ENCODE data around the gene PPT2. TPM values are rescaled to one million over a fixed set of nuclear protein-coding genes. Genes with fewer than 3 reads are reported as not detected.

PPT2 gene
- total RNA-seq, 1 donor from 2014 or later = 40.8 TPM

DNA sequence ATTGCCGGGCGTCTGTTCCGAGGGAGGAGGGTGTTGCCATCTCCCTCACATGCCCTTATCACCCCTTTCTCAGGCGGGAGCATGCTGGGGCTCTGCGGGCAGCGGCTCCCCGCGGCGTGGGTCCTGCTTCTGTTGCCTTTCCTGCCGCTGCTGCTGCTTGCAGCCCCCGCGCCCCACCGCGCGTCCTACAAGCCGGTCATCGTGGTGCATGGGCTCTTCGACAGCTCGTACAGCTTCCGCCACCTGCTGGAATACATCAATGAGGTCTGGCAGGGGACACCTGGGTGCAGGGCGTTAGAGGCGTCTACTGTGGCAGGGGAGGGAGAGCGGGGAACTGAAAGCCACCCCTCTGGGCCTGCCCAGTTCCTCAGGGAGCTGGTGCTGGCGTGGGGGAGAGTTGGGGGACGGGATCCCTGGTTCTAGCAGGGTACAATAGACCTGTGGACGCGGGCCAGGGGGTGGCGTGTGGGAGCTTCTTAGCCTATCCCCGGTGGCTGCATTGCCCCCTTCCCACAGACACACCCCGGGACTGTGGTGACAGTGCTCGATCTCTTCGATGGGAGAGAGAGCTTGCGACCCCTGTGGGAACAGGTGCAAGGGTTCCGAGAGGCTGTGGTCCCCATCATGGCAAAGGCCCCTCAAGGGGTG is 697 bp downstream of the PPT2 start:
- peaks cover 18% of the 10 kb centered on the region for H3K36me3 Mint-ChIP-seq (ENCODE audit: unreplicated experiment)
- no peaks in the 10 kb centered on the region for H3K9me3 Mint-ChIP-seq (ENCODE audit: unreplicated experiment)
- H3K27ac Mint-ChIP-seq (ENCODE audit: unreplicated experiment) = peak overlapping the region; percentile 98
- no peaks in the 10 kb centered on the region for H3K27me3 Mint-ChIP-seq (ENCODE audit: unreplicated experiment)
- no peak for DNase-seq (ENCODE audit: extremely low spot score, unreplicated experiment)
- TF ChIP-seq, protein P1, sequence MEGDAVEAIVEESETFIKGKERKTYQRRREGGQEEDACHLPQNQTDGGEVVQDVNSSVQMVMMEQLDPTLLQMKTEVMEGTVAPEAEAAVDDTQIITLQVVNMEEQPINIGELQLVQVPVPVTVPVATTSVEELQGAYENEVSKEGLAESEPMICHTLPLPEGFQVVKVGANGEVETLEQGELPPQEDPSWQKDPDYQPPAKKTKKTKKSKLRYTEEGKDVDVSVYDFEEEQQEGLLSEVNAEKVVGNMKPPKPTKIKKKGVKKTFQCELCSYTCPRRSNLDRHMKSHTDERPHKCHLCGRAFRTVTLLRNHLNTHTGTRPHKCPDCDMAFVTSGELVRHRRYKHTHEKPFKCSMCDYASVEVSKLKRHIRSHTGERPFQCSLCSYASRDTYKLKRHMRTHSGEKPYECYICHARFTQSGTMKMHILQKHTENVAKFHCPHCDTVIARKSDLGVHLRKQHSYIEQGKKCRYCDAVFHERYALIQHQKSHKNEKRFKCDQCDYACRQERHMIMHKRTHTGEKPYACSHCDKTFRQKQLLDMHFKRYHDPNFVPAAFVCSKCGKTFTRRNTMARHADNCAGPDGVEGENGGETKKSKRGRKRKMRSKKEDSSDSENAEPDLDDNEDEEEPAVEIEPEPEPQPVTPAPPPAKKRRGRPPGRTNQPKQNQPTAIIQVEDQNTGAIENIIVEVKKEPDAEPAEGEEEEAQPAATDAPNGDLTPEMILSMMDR (IDR thresholded peaks at IDR 0.05) = peak; percentile 67
- peaks cover 32% of the 10 kb centered on the region for H3K4me1 Mint-ChIP-seq (ENCODE audit: unreplicated experiment)
- H3K4me3 Mint-ChIP-seq (ENCODE audit: unreplicated experiment) = peak overlapping the region; percentile 99

DNA sequence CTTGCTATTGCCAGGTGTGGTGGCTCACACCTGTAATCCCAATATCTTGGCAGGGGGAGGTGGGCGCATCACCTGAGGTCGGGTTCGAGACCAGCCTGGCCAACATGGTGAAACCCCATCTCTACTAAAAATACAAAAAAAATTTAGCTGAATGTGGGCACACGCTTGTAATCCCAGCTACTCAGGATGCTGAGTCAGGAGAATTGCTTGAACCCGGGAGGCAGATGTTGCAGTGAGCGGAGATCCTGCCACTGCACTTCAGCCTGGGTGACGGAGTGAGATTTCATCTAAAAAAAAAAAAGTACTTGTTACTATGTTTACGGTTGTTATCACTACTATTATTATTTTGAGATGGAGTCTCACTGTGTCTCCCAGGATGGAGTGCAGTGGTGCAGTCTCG is 3.0 kb downstream of the PPT2 start:
- H3K4me3 Mint-ChIP-seq (ENCODE audit: unreplicated experiment) = no peak overlapping the region
- H3K27me3 Mint-ChIP-seq (ENCODE audit: unreplicated experiment) = no peaks in the 10 kb centered on the region
- no peaks in the 10 kb centered on the region for H3K9me3 Mint-ChIP-seq (ENCODE audit: unreplicated experiment)
- peaks cover 27% of the 10 kb centered on the region for H3K4me1 Mint-ChIP-seq (ENCODE audit: unreplicated experiment)
- DNase-seq (ENCODE audit: extremely low spot score, unreplicated experiment) = no peak
- no peak overlapping the region for H3K27ac Mint-ChIP-seq (ENCODE audit: unreplicated experiment)
- TF ChIP-seq, protein P1 (IDR thresholded peaks at IDR 0.05) = no peak
- H3K36me3 Mint-ChIP-seq (ENCODE audit: unreplicated experiment) = peaks cover 18% of the 10 kb centered on the region

DNA sequence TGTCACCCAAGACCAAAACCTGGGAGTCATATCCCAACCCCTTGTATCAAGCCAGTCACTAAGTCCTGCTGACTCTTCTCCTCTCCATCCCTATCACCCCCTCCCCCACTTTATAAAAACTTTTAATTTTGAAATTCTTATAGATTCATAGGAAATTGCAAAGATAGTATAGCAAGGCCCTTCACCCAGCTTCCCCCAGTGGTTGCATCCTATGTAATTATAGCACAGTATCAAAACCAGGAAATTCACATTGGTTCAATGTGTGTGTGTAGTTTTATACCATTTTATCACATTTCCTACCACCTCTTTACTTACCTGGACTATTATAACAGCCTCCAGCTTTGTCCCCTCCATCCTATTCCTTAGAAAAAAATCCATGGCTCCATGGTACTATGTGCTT is 4.1 kb downstream of the PPT2 start:
- peaks cover 16% of the 10 kb centered on the region for H3K4me1 Mint-ChIP-seq (ENCODE audit: unreplicated experiment)
- H3K36me3 Mint-ChIP-seq (ENCODE audit: unreplicated experiment) = peaks cover 23% of the 10 kb centered on the region
- no peaks in the 10 kb centered on the region for H3K9me3 Mint-ChIP-seq (ENCODE audit: unreplicated experiment)
- DNase-seq (ENCODE audit: extremely low spot score, unreplicated experiment) = no peak
- no peak overlapping the region for H3K4me3 Mint-ChIP-seq (ENCODE audit: unreplicated experiment)
- H3K27me3 Mint-ChIP-seq (ENCODE audit: unreplicated experiment) = no peaks in the 10 kb centered on the region
- TF ChIP-seq, protein P1 (IDR thresholded peaks at IDR 0.05) = no peak
- H3K27ac Mint-ChIP-seq (ENCODE audit: unreplicated experiment) = no peak overlapping the region

DNA sequence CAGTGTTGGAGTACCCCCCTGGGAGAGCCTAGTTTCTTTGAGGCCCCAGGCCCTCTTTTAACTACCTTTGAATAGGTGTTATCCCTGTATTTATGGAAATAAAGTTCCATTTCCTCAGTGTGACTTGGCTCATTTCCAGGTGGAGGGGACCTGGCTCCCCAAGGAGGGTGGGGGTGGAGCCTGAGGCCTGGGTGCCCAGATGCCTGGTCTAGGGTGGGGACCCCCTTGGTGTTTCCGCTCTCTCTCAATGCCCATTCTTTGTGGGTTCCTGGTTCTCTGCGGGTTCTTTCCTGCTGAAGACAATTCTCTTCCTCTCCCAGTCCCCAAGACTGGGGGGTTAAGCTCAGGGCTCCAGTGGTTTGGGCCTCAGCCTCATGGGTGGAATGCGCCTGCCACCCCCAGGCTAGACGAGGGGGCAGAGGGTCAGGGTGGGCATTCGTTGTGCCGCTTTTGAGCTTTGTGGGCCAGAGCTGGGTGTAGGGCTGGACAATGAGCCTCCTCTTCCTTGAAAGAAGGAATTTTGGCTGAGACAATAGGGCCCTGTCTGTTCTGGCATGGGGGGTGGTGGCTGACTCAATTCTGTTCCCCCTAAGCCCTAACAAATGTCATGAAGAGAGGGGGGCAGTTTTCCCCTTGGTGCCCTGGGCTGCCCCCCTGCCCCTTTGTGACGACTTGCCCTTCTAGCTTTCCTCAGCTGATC is 9.8 kb downstream of the PPT2 start:
- Mint-ChIP-seq H3K4me3 (ENCODE audit: unreplicated experiment) (no peak overlapping the region), H3K36me3 (ENCODE audit: unreplicated experiment) (peaks cover 29% of the 10 kb centered on the region), H3K27me3 (ENCODE audit: unreplicated experiment) (no peaks in the 10 kb centered on the region), H3K27ac (ENCODE audit: unreplicated experiment) (no peak overlapping the region), H3K4me1 (ENCODE audit: unreplicated experiment) (peaks cover 1% of the 10 kb centered on the region), H3K9me3 (ENCODE audit: unreplicated experiment) (no peaks in the 10 kb centered on the region)
- DNase-seq (ENCODE audit: extremely low spot score, unreplicated experiment) = no peak
- TF ChIP-seq, protein P1 (IDR thresholded peaks at IDR 0.05) = no peak

DNA sequence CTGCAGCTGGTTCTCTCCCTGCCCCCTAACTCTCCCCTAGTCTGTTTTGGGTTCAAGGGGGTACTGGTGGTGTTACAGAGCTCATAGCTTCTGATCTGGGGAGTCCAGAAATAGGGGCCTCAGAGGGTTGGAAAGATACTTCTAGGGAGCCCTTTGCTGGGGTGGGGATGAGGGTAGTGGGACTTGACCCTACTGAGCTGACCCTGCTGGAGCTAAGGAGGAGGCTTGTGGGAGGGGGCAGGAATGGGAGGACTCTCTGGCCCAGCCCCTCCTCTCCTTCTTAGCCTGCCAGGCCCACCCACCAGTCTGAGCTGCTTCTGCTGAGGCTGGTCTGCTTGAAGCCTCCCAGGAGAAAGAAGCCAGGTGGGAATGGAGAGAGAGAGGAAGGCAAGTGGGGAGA is 10.4 kb downstream of the PPT2 start, which contains the start of gene EGFL8:
Gene EGFL8 (plus strand): TSS at position 301 of the 400 bp plus-strand sequence. CDS start 1,571 bp downstream, outside the sequence.
- H3K36me3 Mint-ChIP-seq (ENCODE audit: unreplicated experiment) = peaks cover 31% of the 10 kb centered on the region
- H3K4me3 Mint-ChIP-seq (ENCODE audit: unreplicated experiment) = no peak within 1 kb of the TSS
- DNase-seq (ENCODE audit: extremely low spot score, unreplicated experiment) = no peak
- H3K27me3 Mint-ChIP-seq (ENCODE audit: unreplicated experiment) = no peaks in the 10 kb centered on the region
- H3K4me1 Mint-ChIP-seq (ENCODE audit: unreplicated experiment) = peaks cover 3% of the 10 kb centered on the region
- H3K9me3 Mint-ChIP-seq (ENCODE audit: unreplicated experiment) = no peaks in the 10 kb centered on the region
- TF ChIP-seq, protein P1 (IDR thresholded peaks at IDR 0.05) = no peak
- H3K27ac Mint-ChIP-seq (ENCODE audit: unreplicated experiment) = no peak within 1 kb of the TSS
